Lower lobe of right lung (tissue), 2 donors: ENCODE data around the gene CCM2. TPM values are rescaled to one million over a fixed set of nuclear protein-coding genes. Genes with fewer than 3 reads are reported as not detected.
"Not testable (repeated sequence)": the region's sequence is repeated elsewhere in the genome, so short reads cannot be mapped to it uniquely, and the experiment has no call there.

ENCODE experiments used
- ATAC-seq, 2 donors: fragments of 200-7000 bp; cut with Tn5 transposase; one replicate each; pipeline ENCODE4 v1.9.1; 2020 to 2022; ENCODE audit warnings: mild to moderate bottlenecking in 2 of 2, moderate library complexity in 2 of 2
- DNase-seq: peaks from one replicate; pipeline ENCODE4 v3.0.0-alpha.2; 2020
- H3K27ac ChIP-seq: fragments of 200-600 bp; one replicate; pipeline ENCODE4 v1.8.0; 2022
- H3K27me3 ChIP-seq: fragments of 200-600 bp; one replicate; pipeline ENCODE4 v1.8.0; 2022; ENCODE audit warnings: low read depth
- H3K36me3 ChIP-seq: fragments of 200-600 bp; one replicate; pipeline ENCODE4 v1.8.0; 2022; ENCODE audit warnings: mild to moderate bottlenecking
- H3K4me1 ChIP-seq: fragments of 200-600 bp; one replicate; pipeline ENCODE4 v1.8.0; 2022
- H3K4me3 ChIP-seq: fragments of 200-600 bp; one replicate; pipeline ENCODE4 v1.8.0; 2022; ENCODE audit warnings: mild to moderate bottlenecking
- H3K9me3 ChIP-seq: fragments of 200-600 bp; one replicate; pipeline ENCODE4 v1.8.0; 2022
- intact Hi-C: fragments of 100-400 bp; cut with DNase I; formaldehyde crosslinking; loops from one replicate; pipeline ENCODE4 v1.11.0; 2022
- total RNA-seq: library from RNA; stranded (reverse); fragmentation: NEBNext Ultra II Directional; extraction: Animal tissue kit (Norgen Biotek cat#: 25700); gene quantifications from one replicate; pipeline ENCODE4 v1.2.1, GENCODE V29; 2021
- TF ChIP-seq, protein P1 (sequence below): fragments of 200-600 bp; IDR thresholded peaks from one replicate; pipeline ENCODE4 v1.8.0; 2022; ENCODE audit warnings: antibody characterized with exemption, mild to moderate bottlenecking
- donor health status: DM: no; HTN: yes; CAD: no; lungs with severe emphysema.

Gene CCM2
- total RNA-seq, 1 donor from 2014 or later: 45.7 TPM

DNA sequence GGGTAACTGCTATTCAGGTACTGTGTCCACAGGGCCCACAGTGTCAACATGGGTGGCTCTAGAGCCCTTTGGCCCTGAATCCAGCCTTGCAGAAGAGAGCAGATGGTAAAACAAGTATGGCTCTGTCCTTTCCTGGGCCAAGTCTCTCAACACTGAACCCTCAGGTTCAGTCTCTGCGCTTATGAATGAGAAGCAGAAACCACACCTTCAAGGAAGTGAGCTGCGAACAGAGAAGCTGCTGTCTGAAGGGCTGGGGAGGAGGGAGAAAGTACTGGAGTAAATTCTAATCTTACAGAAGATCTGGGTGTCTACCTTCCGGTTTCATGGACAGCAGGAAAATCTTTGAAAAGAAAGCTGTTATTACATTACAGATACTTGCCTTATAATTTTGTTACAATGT is 107.4 kb downstream of the CCM2 start:
- ATAC-seq: no peak
- DNase-seq: no peak
- Histone ChIP-seq H3K36me3 (peaks cover 71% of the 10 kb centered on the region), H3K9me3 (no peaks in the 10 kb centered on the region), H3K27ac (no peak overlapping the region), H3K4me3 (no peak overlapping the region), H3K4me1 (peaks cover 43% of the 10 kb centered on the region), H3K27me3 (no peaks in the 10 kb centered on the region)
- TF ChIP-seq, protein P1, sequence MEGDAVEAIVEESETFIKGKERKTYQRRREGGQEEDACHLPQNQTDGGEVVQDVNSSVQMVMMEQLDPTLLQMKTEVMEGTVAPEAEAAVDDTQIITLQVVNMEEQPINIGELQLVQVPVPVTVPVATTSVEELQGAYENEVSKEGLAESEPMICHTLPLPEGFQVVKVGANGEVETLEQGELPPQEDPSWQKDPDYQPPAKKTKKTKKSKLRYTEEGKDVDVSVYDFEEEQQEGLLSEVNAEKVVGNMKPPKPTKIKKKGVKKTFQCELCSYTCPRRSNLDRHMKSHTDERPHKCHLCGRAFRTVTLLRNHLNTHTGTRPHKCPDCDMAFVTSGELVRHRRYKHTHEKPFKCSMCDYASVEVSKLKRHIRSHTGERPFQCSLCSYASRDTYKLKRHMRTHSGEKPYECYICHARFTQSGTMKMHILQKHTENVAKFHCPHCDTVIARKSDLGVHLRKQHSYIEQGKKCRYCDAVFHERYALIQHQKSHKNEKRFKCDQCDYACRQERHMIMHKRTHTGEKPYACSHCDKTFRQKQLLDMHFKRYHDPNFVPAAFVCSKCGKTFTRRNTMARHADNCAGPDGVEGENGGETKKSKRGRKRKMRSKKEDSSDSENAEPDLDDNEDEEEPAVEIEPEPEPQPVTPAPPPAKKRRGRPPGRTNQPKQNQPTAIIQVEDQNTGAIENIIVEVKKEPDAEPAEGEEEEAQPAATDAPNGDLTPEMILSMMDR: no peak
- intact Hi-C loops: no loop called here

DNA sequence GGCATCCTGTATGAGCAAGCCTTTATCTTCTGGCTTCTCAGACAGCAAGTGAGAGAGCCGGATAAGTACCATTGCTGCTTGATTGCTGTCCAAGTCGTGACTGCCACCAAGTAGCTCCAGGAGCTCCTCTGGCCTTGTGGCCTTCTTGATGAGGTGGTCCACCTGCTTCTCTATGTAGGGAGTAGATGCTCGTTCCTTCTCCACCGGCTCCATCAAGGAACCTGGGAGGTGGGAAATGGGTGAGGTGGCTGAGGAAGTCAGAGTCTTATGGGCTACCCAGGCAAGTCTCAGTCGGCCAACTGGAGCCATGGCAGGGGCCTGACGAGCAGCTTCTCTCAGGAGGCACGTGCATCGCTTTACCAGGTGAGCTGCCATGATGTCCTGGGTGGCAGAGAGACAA is 108.9 kb downstream of the CCM2 start:
- TF ChIP-seq, protein P1: no peak
- ATAC-seq: no peak
- H3K9me3 ChIP-seq: no peaks in the 10 kb centered on the region
- H3K4me1 ChIP-seq: peaks cover 47% of the 10 kb centered on the region
- no peak overlapping the region for H3K4me3 ChIP-seq
- H3K36me3 ChIP-seq: peaks cover 56% of the 10 kb centered on the region
- peak; percentile 18 for DNase-seq
- H3K27me3 ChIP-seq: no peaks in the 10 kb centered on the region
- intact Hi-C loops: no loop called here
- no peak overlapping the region for H3K27ac ChIP-seq

DNA sequence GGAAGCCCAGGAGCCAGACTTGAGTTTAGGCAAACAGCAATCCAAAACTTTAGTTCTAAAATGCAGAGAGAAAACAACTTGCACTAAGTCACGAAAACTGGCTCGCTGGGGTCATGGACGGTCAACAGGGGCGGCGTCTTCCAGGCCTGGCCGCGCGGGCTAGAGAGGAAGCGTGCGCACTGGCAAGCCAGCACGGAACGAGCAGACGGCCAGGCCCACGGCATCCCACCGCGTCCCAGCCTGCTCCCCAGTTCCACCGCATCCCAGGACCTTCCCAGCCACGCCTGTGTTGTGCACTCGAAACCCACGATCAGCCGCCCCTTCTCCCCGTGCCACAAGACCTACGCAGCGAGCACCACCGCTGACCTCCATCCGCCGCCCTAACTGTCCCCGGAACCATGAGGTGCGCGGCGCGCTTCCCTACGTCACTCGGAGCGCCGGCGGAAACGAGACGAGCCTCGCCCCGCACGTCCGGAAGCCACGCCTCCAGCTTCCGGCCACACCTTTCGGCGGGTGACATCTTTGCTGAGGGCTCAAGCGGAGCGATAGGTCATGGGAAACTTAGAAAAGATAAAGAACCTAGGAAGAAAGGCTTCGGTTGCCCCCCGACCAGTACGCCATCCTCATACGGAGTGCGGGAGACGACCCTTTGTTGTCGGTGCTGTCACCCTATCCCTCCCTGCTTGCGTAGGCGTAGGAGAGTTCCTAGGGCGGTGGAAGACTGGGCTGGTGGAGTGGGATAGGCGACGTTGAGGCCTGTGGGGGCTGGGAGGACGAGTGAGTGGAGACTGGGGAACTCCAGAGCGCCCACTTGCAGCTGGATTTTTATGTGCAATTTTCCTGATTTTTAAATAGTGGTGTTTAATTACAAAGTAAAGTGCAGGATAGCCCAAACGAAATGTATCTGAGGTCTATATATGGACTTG is 111.6 kb downstream of the CCM2 start, which contains the start of gene TBRG4:
Gene TBRG4 (minus strand): TSS at position 400 of the 926 bp plus-strand sequence. CDS start 2,460 bp downstream, outside the sequence.
- TF ChIP-seq, protein P1: peak; percentile 37
- peaks cover 47% of the 10 kb centered on the region for H3K4me1 ChIP-seq
- H3K9me3 ChIP-seq: no peaks in the 10 kb centered on the region
- intact Hi-C loops: no loop called here
- H3K4me3 ChIP-seq: peak within 1 kb of the TSS; percentile 82
- peak; percentile 99 to 100 for ATAC-seq
- H3K36me3 ChIP-seq: peaks cover 29% of the 10 kb centered on the region
- DNase-seq: peak; percentile 98
- peak within 1 kb of the TSS; percentile 97 for H3K27ac ChIP-seq
- H3K27me3 ChIP-seq: no peaks in the 10 kb centered on the region

DNA sequence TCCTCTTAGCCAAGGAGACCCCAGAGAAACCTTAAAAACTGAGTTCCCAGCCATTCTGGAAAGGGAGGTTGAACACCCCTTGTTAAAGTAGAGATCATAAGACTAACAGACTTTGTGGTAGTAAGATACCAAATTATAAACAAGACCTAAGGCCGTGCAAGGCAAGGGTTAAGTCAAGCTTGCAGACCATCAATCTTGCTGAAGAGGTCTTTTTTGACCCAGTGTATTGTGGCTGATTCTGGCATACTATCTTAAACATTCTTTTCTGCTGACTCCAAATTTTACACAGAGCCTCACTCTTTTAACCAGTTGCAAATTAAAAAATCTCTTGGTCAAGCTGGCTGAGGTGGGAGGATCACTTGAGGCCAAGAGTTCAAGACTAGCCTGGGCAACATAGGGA is 112.6 kb downstream of the CCM2 start:
- Histone ChIP-seq H3K27ac (peak overlapping the region; percentile 97), H3K4me3 (peak overlapping the region; percentile 82), H3K9me3 (no peaks in the 10 kb centered on the region), H3K36me3 (peaks cover 18% of the 10 kb centered on the region), H3K27me3 (no peaks in the 10 kb centered on the region), H3K4me1 (peaks cover 39% of the 10 kb centered on the region)
- intact Hi-C loops: no loop called here
- no peak for ATAC-seq
- DNase-seq: no peak
- TF ChIP-seq, protein P1: no peak

DNA sequence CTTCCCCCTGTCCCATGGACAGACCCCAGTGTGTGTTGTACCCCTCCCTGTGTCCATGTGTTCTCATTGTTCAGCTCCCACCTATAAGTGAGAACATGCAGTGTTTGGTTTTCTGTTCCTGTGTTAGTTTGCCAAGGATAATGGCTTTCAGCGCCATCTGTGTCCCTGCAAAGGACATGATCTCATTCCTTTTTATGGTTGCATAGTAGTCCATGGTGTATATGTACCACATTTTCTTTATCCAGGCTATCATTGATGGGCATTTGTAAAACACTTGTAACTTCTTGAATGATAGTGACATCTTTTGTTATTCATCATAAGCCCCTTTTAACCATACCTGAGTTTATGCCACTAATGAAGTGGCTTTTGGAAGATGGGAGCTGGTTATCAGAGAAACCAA is 114.3 kb downstream of the CCM2 start:
- H3K9me3 ChIP-seq, H3K27ac ChIP-seq, H3K27me3 ChIP-seq, intact Hi-C loops, H3K4me3 ChIP-seq, DNase-seq, ATAC-seq, H3K36me3 ChIP-seq: not testable (repeated sequence)
- peaks cover 23% of the 10 kb centered on the region for H3K4me1 ChIP-seq

DNA sequence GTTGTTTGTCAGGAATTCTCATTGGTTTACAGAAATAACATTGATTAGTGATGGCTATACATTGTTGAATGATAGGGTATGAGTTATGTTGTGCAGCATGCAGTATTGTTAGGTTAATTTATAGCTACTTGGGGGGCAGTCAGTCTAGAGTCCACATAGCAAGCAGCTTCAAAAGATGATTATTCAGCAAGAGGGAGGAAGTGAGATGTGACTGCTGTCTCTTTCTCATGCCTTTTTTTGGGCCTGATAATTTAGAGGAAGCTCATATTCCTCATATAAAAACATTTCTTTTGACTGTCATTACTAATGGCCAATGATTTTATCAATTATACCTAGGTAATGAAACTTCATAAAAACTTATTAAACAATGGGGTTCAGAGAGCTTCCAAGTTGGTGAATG is 114.9 kb downstream of the CCM2 start:
- DNase-seq: no peak
- ATAC-seq: no peak
- Histone ChIP-seq H3K27me3 (no peaks in the 10 kb centered on the region), H3K36me3 (no peaks in the 10 kb centered on the region), H3K4me3 (no peak overlapping the region), H3K4me1 (peaks cover 19% of the 10 kb centered on the region), H3K9me3 (no peaks in the 10 kb centered on the region), H3K27ac (no peak overlapping the region)
- intact Hi-C loops: no loop called here
- TF ChIP-seq, protein P1: no peak
